PC-9 (cell line): ENCODE results near the gene EPHA4. TPM values are rescaled to one million over a fixed set of nuclear protein-coding genes. Genes with fewer than 3 reads are reported as not detected.

Experiments
- BruUV-seq: library from RNA; stranded (reverse); fragments of 400-500 nt; replicated peaks from 2 replicates; lab custom pipeline; 2021; lab: Mats Ljungman, UMichigan
- CTCF ChIA-PET: fragments of 300-600 bp; sonication (Branson Sonifier 250); formaldehyde crosslinking; loops from one replicate; lab custom pipeline; 2022; ENCODE audit warnings: antibody characterized with exemption; lab: Charles Lee
- POLR2A ChIA-PET: fragments of 300-600 bp; sonication (Branson Sonifier 250); formaldehyde crosslinking; loops from one replicate; lab custom pipeline; 2022; ENCODE audit warnings: antibody characterized with exemption; ENCODE audit not compliant: unreplicated experiment; lab: Charles Lee
- DNase-seq, 2 experiments: peaks; one replicate each; pipeline versions ENCODE4 v3.0.0 to v3.0.0-alpha.2; 2015 to 2022; ENCODE audit warnings: mixed read lengths in 1 of 2
- H2AFZ ChIP-seq: fragments of 200-600 bp; sonication (generic); 2 replicates; pipeline ENCODE4 v1.8.1; 2017; ENCODE audit warnings: antibody characterized with exemption
- H3F3A ChIP-seq: fragments of 200-600 bp; sonication (generic); 2 replicates; pipeline ENCODE4 v1.8.1; 2017; ENCODE audit warnings: antibody characterized with exemption, mild to moderate bottlenecking, low read depth; ENCODE audit not compliant: insufficient read depth
- H3K27ac ChIP-seq: fragments of 200-600 bp; sonication (generic); 2 replicates; pipeline ENCODE4 v1.6.1; 2016; ENCODE audit warnings: mixed run types
- H3K27me3 ChIP-seq: fragments of 200-600 bp; sonication (generic); 2 replicates; pipeline ENCODE4 v1.6.1; 2016; ENCODE audit warnings: low read depth, mixed run types; ENCODE audit not compliant: insufficient read depth
- H3K36me3 ChIP-seq: fragments of 200-600 bp; sonication (generic); 2 replicates; pipeline ENCODE4 v1.6.1; 2016; ENCODE audit warnings: low read depth, mixed run types
- H3K4me1 ChIP-seq: fragments of 200-600 bp; sonication (generic); replicated peaks from 2 replicates; pipeline ENCODE4 v1.6.1; 2016; ENCODE audit warnings: mixed run types; ENCODE audit not compliant: insufficient read depth
- H3K4me2 ChIP-seq: fragments of 200-600 bp; sonication (generic); 2 replicates; pipeline ENCODE4 v1.6.1; 2017; ENCODE audit warnings: mixed run types
- H3K4me3 ChIP-seq: fragments of 200-600 bp; sonication (generic); 2 replicates; pipeline ENCODE4 v1.6.1; 2016; ENCODE audit warnings: mixed run types
- H3K79me2 ChIP-seq: fragments of 200-600 bp; sonication (generic); 2 replicates; pipeline ENCODE4 v1.6.1; 2017; ENCODE audit warnings: low read depth, mixed run types
- H3K9me2 ChIP-seq: fragments of 200-600 bp; sonication (generic); 2 replicates; pipeline ENCODE4 v1.8.1; 2017; ENCODE audit warnings: mild to moderate bottlenecking; ENCODE audit not compliant: insufficient read depth
- H3K9me3 ChIP-seq: fragments of 200-600 bp; sonication (generic); 2 replicates; pipeline ENCODE4 v1.8.1; 2016; ENCODE audit warnings: low read depth; ENCODE audit not compliant: insufficient read depth
- H4K20me1 ChIP-seq: fragments of 200-600 bp; sonication (generic); 2 replicates; pipeline ENCODE4 v1.8.1; 2017; ENCODE audit not compliant: insufficient read depth
- EZH2 ChIP-seq: fragments of 200-600 bp; sonication (generic); IDR thresholded peaks from 2 replicates; pipeline ENCODE4 v1.8.0; 2017; ENCODE audit warnings: antibody characterized with exemption, low read depth
- intact Hi-C: fragments of 100-400 bp; cut with micrococcal nuclease; formaldehyde crosslinking; loops from one replicate; pipeline ENCODE4 v1.10.0; 2022; ENCODE audit not compliant: unreplicated experiment
- total RNA-seq: library from RNA; stranded (reverse); gene quantifications from 2 replicates; pipeline ENCODE4 v1.2.3, GENCODE V29; 2021
- TF ChIP-seq, protein P1 (sequence below): fragments of 200-600 bp; sonication (generic); conservative IDR thresholded peaks from 2 replicates; pipeline ENCODE4 v1.6.1; 2017; ENCODE audit warnings: mixed run types, antibody characterized with exemption, mild to moderate bottlenecking, moderate library complexity

The EPHA4 gene
- total RNA-seq, 1 experiment from 2014 or later, result 10.6 TPM

GRCh38 chr2:221529943-221530652 is 42.0 kb downstream of the EPHA4 start:
- Histone ChIP-seq H3K9me3 (no peaks in the 10 kb centered on the region), H4K20me1 (no peaks in the 10 kb centered on the region), H3K79me2 (no peaks in the 10 kb centered on the region; the same call in 1 of the 2 replicates), H3F3A (peaks cover 7% of the 10 kb centered on the region; the same call in 1 of the 2 replicates), H2AFZ (no peak overlapping the region), H3K27me3 (no peaks in the 10 kb centered on the region), H3K27ac (no peak overlapping the region), H3K4me2 (no peak overlapping the region), H3K4me3 (no peak overlapping the region), H3K36me3 (no peaks in the 10 kb centered on the region), H3K4me1 (peaks cover 17% of the 10 kb centered on the region), H3K9me2 (no peaks in the 10 kb centered on the region)
- peak; percentile 20 to 80 for DNase-seq
- ChIA-PET CTCF (no interaction called here), POLR2A (no interaction called here)
- TF ChIP-seq, protein P1, sequence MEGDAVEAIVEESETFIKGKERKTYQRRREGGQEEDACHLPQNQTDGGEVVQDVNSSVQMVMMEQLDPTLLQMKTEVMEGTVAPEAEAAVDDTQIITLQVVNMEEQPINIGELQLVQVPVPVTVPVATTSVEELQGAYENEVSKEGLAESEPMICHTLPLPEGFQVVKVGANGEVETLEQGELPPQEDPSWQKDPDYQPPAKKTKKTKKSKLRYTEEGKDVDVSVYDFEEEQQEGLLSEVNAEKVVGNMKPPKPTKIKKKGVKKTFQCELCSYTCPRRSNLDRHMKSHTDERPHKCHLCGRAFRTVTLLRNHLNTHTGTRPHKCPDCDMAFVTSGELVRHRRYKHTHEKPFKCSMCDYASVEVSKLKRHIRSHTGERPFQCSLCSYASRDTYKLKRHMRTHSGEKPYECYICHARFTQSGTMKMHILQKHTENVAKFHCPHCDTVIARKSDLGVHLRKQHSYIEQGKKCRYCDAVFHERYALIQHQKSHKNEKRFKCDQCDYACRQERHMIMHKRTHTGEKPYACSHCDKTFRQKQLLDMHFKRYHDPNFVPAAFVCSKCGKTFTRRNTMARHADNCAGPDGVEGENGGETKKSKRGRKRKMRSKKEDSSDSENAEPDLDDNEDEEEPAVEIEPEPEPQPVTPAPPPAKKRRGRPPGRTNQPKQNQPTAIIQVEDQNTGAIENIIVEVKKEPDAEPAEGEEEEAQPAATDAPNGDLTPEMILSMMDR, result no peak
- intact Hi-C loops, result no loop called here
- no TSS peak for BruUV-seq

DNA sequence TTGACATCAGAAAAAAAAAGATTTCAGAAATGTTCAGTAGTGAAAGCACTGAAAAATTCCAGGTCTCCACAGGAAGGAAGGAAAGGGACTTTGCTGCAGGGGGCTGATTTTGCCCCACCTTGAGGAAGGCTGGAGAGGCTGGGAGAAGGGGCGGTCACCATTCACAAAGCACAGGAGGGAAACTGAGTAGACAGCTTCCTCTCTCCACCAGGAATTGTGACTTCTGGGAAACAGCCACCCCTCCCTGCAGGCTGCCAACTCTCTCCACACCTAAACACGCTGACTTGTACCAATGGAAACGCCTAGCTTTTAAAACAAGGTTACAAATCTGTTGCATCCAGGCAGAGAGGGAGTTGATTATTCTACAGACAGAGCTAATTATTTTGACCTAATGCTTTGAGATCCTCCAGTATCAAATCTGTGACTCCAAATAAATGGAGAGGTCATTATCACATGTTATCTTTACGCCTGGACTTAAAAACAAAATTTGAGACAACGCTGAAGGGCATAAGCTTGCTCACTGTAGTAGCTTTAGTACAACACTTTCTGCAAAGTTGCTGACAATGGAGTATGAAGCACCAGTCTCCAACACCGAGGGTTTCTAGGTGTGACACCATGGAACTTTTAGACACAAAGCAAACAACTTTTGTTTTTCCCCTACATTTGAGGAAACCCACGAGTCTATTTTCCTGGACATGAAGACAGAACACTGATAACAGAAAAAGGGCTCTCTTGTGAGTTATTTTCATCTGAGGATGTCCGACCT is 42.7 kb downstream of the EPHA4 start:
- Histone ChIP-seq H3F3A (peaks cover 7% of the 10 kb centered on the region; the same call in 1 of the 2 replicates), H3K27me3 (no peaks in the 10 kb centered on the region), H3K4me1 (peaks cover 17% of the 10 kb centered on the region), H3K4me3 (no peak overlapping the region), H3K9me3 (no peaks in the 10 kb centered on the region), H3K4me2 (no peak overlapping the region), H3K36me3 (no peaks in the 10 kb centered on the region), H3K9me2 (no peaks in the 10 kb centered on the region), H3K27ac (no peak overlapping the region), H2AFZ (no peak overlapping the region), H3K79me2 (no peaks in the 10 kb centered on the region; the same call in 1 of the 2 replicates), H4K20me1 (no peaks in the 10 kb centered on the region)
- POLR2A ChIA-PET, result no interaction called here
- intact Hi-C loops, result no loop called here
- no peak for DNase-seq
- CTCF ChIA-PET, result no interaction called here
- BruUV-seq, result no TSS peak
- TF ChIP-seq, protein P1, result no peak
- no peak for TF ChIP-seq EZH2

- no TSS peak for BruUV-seq
- no peaks in the 10 kb centered on the region for H3K27me3 ChIP-seq
- H3F3A ChIP-seq, result no peaks in the 10 kb centered on the region
- no peak overlapping the region for H3K4me2 ChIP-seq
- no peak overlapping the region for H3K27ac ChIP-seq
- H3K4me3 ChIP-seq, result no peak overlapping the region
- H3K9me3 ChIP-seq, result no peaks in the 10 kb centered on the region
- H3K4me1 ChIP-seq, result peaks cover 2% of the 10 kb centered on the region
- H4K20me1 ChIP-seq, result no peaks in the 10 kb centered on the region
- no peaks in the 10 kb centered on the region for H3K36me3 ChIP-seq
- TF ChIP-seq, protein P1, result no peak
- TF ChIP-seq EZH2, result no peak
- H3K9me2 ChIP-seq, result no peaks in the 10 kb centered on the region
- H2AFZ ChIP-seq, result no peak overlapping the region
- no peak for DNase-seq
- no peaks in the 10 kb centered on the region; the same call in 1 of the 2 replicates for H3K79me2 ChIP-seq
- ChIA-PET POLR2A (no interaction called here), CTCF (no interaction called here)
- intact Hi-C loops, result loop anchor here (1.0 kb wide), 1 partner anchor 9 kb away; no protein-coding TSS in a partner anchor
Observed at GRCh38 chr2:221527776-221528309, 44.3 kb downstream of the EPHA4 start.
